Stimulated activated CD4-positive, alpha-beta T cell treated with anti-CD3 and anti-CD28 coated beads, Interleukin-2, amount 100 ng/mL, for 4 hours (primary cell): ENCODE data around the gene PTGFRN.
"Not testable (repeated sequence)": the region's sequence is repeated elsewhere in the genome, so short reads cannot be mapped to it uniquely, and the experiment has no call there.

Experiments used
- DNase-seq: peaks from one replicate; pipeline ENCODE4 v3.0.0-alpha.2; 2020; ENCODE audit warnings: low read depth

PTGFRN gene

GRCh38 chr1:116916533-116917445 lies 7.1 kb downstream of the PTGFRN start:
- DNase-seq: no peak

- no peak for DNase-seq
Observed at GRCh38 chr1:116918714-116919357, 9.1 kb downstream of the PTGFRN start.

GRCh38 chr1:116919802-116920201 lies 10.1 kb downstream of the PTGFRN start:
- no peak for DNase-seq

- no peak for DNase-seq
Observed at GRCh38 chr1:116920211-116920610, 10.5 kb downstream of the PTGFRN start.

- no peak for DNase-seq
Observed at GRCh38 chr1:116921301-116921885, 11.7 kb downstream of the PTGFRN start.

- no peak for DNase-seq
Observed at GRCh38 chr1:116921937-116922336, 12.2 kb downstream of the PTGFRN start.

GRCh38 chr1:116923421-116923820 lies 13.7 kb downstream of the PTGFRN start:
- DNase-seq: no peak

GRCh38 chr1:116927049-116927798 lies 17.5 kb downstream of the PTGFRN start:
- no peak for DNase-seq

GRCh38 chr1:116929961-116930592 lies 20.4 kb downstream of the PTGFRN start:
- DNase-seq: no peak

- no peak for DNase-seq
Observed at GRCh38 chr1:116931016-116931918, 21.6 kb downstream of the PTGFRN start.

GRCh38 chr1:116933606-116934515 lies 24.1 kb downstream of the PTGFRN start:
- DNase-seq: no peak

GRCh38 chr1:116934586-116935207 lies 25.0 kb downstream of the PTGFRN start:
- DNase-seq: no peak

- no peak for DNase-seq
Observed at GRCh38 chr1:116938216-116938615, 28.5 kb downstream of the PTGFRN start.

- not testable (repeated sequence) for DNase-seq
Observed at GRCh38 chr1:116939780-116940543, 30.2 kb downstream of the PTGFRN start.

GRCh38 chr1:116940814-116941599 lies 31.3 kb downstream of the PTGFRN start:
- no peak for DNase-seq

- no peak for DNase-seq
Observed at GRCh38 chr1:116941670-116942069, 32.0 kb downstream of the PTGFRN start.

GRCh38 chr1:116942344-116942743 lies 32.6 kb downstream of the PTGFRN start:
- DNase-seq: no peak

GRCh38 chr1:116943438-116943837 lies 33.7 kb downstream of the PTGFRN start:
- DNase-seq: no peak
